GM19463 (cell line): ENCODE measurements around the gene ABLIM3.

Source experiments
- ATAC-seq: cut with Tn5 transposase; IDR thresholded peaks from one replicate; pipeline ENCODE4 v1.9.1; 2021; ENCODE audit warnings: mild to moderate bottlenecking, moderate library complexity; ENCODE audit not compliant: unreplicated experiment

ABLIM3 gene

DNA sequence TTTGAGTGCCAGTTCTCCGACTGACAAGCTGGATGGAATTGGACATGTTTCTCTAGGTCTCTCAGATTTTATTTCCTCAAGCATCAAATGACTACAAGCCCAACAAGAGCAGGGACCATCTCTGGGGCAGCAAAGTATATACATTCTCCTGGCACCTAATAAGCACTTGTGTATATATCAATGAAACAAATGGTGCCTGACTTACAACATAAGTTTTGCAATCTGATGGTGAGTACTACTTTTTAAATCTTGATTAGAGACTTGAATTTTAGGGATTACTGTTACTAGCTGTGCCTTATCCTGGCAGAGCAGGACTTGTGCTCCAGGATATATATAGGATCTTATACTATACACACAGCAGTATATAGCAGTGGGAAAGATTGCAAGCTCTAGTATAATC lies 8.8 kb upstream of the ABLIM3 start:
- ATAC-seq: no peak

DNA sequence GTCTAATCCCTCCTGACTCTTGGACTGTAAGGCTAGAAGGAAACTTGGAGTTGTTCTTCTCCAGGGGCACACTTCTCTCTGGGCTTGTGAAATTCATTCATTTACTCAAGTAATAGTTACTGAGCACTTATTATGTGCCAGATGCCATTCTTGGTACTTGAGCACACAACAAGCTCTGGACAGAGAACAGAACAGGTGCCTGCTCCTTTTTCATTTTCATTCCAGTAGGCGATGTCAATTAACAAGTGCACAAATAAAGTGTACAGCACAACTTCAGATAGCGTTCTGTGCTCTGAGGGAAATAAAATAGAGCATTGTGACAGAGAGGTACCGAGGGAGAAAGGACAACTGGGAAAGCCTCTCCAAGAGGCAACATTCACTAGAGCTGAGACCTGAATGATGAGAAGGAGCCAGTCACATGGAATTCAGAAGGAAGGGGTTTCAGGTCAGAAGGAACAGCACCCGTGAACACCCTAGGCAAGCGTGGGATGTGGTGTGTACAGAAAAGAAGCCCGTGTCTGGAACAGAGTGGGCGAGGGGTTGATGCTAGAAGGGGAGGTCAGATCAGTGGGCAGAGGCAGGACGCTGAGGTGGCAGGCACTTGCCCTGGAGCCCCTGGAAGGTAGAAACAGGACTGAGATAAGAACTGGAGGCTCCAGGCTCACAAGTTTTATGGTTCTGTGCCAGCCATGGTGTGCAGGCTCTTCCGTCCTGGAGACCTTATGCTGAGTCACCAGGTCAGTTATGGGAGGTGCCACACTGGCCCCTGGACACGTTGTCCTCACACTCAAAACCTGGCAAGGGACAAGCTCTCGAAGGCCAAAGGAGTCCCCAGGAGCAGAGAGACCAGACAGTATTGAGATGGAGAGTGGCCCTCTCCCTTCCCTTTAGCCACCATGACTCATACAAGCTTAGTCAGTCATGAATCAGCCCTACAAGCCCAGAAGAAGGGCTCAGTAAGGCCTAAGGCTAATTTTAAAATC lies 7.2 kb upstream of the ABLIM3 start:
- no peak for ATAC-seq

DNA sequence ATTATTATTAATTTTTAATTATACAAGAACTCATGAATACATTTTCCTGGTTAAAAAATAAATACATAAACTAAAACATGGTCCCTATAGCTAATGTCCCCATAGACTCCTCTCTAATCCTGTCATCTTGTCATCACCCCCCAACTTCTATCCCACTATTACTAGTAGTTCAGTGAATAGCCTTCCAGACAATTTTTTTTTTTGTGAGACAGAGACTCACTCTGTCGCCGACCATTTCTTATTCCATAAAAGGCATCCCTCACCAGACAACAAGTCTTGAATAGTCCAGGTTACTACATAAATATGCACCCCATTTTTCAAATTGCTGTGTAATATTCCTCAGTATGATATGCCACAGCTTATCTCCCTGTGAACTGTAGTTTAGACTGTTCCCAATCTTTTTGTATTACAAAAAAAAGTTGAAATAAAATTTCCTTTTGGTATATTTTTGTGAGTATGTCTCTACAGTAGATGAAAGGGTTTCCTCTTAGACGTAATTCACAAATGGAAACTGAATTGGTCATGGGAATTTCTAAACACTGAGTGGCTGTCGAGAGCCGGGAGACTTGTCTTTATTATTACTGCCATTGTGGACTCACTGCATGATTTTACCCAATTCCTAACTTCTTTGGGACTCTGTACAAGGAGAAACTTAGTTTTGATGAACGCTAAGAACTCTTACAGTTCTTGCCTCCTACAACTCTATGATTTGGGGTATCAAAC lies 6.4 kb upstream of the ABLIM3 start:
- ATAC-seq: no peak

DNA sequence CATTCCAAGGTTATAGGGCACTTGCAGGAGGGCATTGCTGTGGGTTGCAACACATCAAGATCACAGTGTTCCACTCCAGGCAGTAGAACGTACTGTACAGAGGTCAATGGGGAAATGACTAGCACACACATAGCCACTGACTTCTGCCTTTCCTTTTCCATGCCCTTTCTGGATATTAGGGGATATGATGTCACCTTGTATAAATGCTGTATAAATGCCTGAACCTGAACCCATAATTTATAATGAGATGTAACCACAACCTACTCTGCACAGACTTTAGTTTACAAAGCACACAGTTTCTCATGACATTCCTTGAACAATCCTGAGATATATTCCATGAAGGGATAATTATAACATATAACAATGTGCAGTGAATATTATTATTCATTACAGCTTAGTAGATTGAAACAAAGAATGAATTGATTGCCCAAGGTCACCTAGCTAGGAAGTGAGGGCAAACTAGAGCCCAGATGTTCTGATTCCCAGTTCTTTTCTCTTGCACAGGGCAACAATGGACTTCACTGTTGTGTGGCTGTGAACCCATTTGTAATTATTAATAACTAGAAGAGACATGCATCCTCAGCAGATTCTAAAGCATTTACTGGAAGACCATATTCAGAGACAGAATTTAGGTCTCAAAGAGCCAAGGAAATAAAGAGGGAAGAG lies 5.6 kb upstream of the ABLIM3 start:
- ATAC-seq: no peak

DNA sequence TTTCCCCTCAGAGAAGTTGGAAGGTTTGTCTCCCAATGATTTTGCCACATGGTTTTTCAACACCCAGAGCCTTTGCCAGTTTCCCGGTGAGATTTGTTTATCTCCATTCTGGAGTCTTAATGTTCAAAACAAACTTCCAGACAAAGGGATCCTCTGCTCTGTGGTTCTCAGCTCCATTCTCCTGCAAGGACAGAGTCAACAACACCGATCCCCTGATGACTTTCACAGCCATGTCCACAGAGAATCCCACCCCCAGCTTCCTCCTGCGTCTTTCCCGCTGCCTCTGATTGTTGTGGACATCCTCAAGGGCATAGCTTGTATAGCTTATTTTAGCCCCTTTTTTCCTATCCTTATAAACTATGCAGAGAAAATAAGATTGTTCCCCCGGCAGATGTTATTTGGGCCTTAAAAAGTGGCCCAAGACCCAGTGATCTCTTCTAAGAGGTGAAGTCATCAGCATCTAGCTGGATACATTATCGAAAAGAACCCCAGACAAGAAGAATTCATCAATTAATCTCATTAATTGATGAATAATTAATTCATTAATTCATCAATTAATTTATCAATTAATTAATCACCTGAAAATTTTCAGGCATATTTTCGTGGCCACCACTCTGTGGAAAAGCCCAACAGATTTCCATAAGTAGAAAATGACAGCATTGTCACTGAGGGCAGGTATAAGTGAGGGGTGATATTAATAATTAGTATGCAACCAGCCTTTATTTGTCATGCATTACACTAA lies 2.9 kb upstream of the ABLIM3 start:
- no peak for ATAC-seq

DNA sequence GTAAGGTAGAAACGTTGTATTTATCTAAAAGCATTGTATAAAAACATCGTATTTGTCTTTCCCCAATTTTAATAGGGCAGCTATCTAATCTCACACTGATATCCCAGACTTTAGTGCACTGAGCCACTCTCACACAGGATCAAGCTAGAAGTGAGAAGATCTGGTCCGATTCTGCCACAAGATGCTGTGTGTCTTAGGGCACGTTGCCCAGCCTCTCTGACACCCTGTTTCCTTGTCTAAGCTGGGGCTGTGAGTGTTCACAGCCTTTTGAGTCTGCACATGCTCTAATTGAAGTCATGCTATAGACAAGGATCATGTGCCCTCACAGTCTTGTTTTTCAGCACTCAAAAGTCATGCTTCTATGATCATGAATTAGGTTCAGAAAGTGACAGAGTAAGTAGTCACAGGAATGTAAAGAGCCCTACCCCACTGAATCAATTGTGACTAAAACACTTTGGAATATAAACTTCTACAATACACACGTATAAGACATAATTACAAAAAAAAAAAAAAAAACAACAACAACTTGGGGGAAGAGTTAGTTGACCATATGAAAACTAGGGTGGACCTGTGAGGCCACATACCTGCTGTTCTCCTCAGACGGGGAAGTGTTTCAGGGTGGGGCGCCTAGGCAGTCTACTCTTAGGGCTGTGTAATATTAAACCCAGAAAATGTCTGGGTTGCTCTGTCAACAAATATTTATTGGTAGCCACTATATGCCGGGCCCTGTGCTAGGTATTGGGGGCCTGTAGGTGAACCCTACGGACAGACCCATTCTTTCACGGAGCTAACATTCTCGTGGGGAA lies 893 bp upstream of the ABLIM3 start:
- ATAC-seq: no peak

DNA sequence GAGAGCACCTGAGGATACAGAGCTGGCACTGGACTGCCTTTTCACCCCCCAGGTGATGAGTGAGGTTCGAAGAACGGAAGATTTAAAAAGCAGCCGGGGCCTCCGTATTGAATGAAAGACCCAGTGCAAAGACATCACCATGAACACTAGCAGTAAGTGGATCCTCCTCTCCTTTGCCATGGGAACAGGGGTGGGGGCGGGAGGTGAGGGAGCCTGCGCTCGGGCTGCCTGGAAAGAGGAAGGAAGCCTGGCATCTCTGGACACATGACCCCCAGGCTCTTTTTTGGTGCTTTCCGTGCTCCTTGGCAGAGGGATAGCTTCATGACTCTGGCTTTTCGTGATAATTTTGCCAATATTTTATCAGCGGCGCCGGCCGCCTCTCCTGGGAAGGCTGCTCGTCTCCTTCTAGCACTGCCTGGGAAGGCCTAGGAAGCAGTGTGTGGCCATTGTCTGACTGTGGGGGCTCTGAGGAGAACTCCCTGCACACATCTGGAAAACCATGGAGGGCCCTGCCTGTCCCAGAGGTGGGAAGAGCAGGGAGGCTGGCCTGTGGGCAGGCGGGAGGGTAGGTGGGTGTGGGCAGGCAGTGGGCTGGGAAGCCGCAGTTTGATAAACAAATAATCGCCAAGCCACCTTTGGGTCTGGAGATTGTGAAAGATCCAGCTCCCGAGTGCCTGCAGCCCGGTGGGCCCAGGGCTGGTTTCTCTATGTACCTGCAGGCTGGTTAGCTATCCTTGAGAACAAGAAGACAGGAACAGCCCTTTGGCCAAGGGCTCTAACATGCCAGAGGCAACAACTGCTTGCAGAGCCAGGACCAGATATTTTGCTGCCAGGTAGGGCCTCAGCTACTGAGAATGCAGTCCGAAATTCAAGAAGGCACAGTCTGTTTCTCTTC lies 911 bp downstream of the ABLIM3 start:
- ATAC-seq: no peak

DNA sequence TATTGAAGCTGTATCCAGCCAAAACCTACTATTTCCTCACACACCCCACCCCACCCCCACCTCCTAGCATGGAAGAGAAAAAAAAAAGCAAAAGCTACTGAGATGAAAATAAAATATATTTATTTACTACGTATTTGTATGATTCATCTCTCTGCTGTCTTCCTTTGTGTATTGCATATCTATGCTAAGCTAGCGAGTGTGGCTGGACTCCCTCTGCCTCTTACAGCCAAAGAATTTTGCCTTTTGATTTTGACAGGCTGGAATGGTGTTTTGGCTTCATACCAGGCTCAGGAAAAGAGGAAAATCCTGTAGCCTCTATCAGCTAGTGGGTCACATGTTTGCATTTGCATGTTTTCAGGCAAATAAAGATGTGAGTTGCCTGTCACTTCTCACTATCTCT lies 2.2 kb downstream of the ABLIM3 start:
- no peak for ATAC-seq

DNA sequence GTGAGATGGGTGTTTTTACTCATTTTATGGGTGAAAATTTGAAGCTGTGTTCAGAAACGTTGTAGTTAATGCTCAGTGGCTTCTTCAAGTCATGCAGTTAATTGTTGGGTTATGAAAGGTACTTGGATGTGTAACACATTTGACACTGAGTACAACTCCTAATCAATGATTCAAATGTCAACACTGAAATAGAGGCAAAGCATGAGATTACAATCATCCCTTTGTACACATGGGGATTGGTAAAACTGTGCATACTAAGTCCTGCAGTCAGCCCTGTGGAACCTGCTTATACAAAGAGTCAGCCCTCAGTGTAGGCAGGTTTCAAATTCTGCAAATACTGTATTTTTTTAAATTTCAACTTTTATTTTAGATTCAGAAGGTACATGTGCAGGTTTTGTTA lies 3.3 kb downstream of the ABLIM3 start:
- ATAC-seq: no peak

DNA sequence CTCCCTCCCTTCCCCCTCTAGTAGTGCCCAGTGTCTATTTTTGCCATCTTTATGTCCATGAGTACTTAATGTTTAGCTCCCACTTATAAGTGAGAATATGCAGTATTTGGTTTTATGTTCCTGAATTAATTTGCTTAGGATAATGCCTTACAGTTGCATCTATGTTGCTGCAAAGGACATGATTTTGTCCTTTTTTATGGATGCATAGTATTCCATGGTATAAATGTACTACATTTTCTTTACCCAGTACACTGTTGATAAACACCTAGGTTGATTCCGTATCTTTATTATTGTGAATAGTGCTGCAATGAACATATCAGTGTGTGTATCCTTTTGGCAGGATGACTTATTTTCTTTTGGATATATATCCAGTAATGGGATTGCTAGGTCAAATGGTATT lies 3.8 kb downstream of the ABLIM3 start:
- no peak for ATAC-seq

DNA sequence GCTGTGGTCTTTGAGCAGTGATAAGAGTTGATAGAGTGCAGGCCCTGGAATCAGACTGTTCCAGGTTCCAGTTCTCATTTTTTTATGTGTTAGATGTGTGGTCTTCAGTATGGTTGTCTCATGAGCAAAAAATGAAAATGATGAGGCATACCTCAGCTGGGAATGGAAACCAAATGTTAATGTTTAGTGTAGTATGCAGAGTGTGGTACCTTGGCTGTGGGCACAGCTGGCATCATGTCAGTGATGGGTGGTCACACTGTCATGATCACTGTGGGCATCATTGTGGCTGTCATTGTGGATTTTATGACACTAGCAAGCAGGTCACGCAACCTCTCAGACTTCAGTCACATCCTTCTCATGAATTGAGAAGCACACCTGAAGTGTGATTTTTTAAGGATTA lies 6.4 kb downstream of the ABLIM3 start:
- peak; percentile 54 for ATAC-seq

DNA sequence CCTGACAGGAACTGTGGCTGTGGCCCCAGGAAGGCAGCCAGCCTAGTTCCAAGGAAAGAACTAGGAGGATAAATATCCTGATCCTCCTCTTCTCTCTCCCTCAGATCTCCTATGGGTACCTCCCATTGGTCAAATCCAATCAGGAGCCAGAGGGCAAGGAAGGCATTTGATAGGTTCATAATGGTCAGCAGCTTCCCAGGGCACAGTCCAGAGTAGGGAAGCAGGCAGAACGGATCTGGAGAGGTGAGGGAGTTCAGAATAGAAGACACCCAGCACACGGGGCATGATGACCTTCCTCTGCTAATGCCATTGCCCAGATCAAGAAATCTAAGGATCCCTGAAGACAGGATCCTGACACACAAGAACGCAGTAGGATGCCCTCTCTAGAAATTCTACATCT lies 8.6 kb downstream of the ABLIM3 start:
- ATAC-seq: no peak

DNA sequence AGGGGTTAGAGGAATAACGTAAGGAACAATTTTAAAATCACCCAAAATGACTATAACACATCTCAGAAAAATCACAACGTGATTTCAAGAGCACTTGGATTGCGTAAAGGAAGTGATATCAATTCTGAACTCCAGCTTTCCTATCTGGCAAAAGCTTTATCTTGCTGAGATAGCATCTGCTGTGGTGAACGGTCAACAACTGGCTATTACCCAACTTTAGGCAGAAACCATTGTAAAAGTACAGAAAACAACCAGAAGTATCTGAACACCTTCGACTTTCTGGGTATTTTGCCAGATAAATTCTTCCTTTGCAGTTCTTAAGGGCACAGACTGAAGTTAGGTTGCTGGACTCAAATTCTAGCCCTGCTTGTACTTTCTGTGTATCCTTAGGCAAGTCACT lies 9.2 kb downstream of the ABLIM3 start:
- ATAC-seq: no peak

DNA sequence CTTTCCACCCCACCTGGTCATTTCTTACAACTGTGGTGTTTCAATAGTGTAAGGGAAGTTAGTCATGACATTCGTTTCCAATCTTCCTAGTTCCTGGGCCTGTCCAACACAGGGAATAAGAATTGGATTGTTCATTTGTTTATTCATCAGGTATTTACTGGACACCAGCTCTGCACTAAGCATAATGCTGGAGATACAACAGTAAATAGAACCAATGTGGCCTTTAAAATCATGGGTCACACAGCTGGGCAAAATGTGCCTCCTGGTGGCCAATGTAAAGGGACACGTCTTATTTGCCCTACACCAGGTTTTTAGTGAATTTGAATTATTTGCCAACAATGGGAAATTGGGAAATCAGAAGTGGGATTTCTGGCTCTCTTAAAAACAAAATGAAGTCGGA lies 10.4 kb downstream of the ABLIM3 start:
- ATAC-seq: no peak

DNA sequence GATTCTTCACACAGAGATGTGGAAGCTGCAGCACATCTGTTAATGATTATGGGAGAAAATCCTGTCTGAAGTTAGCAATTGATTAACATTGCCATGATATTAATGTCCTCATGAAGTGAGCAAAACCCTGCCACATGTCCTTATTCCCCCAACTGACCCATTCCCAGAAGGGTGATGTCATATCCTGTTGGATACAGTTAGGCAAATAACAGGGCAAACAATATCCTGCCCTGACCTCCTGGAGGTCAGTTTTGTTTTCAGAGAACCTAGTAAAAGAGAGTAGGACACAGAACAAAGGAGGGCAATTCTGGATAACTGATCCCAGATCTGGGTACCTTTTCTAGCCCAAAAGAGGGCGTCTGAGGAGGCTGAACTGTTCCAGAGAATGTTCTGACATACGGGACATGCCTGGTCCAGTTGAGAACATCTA lies 11.0 kb downstream of the ABLIM3 start:
- no peak for ATAC-seq

DNA sequence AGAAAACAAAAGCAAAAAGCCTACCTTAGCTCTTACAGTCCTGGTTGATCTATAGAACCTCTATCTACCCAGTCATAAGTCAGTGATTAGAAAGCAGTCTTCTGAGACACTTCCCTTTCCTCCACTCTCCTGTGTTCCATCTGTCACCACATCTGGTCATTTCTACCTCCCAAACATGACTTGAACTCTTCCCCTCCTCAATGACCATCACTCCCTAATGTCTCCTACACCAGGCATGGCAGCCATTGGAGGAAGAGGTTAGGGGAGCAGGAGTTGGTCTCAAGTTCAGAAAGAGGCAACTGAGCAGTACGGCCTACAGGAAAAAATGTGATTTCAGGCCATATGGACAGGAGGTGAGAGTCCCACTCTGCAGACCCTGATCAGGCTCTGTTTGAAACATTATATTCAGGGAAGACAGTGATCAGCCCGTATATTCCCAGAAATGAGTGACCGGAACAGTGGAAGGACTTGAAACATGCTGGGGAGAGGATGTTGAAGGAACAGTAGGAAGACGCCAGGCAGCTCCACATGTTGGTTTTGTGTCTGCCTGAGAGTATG lies 12.0 kb downstream of the ABLIM3 start:
- no peak for ATAC-seq

DNA sequence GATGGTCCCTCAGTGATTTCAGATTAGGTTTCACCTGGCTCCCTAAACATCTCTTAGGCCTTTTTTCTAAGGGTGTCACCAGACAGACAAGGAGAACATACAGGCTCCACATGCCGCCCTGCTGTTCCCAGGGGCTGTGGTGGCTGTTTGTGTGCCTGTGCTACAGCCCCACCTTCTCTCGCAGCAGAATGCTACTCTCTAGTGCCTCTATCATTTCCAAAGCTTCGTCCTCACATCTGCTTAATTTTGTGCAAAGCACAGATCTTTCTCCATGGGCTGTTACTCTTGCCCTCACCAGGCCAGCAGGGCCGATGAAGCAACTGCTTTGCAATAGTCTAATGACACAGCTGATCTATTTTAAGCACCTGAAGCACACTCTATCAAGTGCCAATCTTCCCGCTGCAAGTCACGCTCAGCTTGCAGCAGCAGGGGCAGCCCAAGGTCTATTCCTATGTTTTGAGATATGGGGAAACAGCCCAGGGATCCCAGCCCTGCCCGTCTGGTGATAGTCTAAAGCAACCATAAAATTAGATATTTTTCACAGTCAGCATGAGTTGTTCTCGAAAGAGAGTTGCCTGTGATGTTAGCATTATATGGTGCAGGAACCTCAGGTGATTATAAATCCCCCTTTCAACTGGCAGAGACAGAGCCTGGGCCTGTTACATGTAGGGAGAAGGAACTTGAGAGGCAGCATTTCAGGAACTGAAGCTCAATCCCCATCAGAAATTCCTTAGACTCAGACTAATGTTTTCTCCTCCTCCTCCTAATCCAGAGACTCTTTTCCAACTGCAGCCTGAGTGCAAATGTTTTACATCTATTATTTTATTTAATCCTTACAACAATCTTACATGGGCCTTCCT lies 12.7 kb downstream of the ABLIM3 start:
- ATAC-seq: no peak

DNA sequence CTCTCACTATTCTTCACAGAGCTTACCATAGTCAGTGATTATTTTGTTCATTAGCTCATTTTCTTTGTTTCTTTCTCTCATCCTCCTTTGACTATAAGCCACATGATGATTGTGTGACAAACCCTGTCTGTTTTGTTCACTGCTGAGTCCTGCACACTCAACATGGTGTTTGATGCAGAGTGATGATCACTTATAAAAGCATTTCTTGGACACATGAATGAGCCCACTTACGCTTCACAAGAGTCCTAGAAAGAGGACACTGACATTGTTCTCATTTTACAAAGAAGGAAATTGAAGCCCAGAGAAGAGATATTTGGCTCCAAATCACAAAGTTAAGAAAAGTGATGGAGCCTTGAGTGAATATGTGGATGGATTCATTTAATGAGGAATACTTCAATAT lies 13.4 kb downstream of the ABLIM3 start:
- ATAC-seq: no peak
